Gastroesophageal sphincter (tissue), 4 donors: Measurements from ENCODE around the gene NCR3LG1. TPM values are rescaled to one million over a fixed set of nuclear protein-coding genes. Genes with fewer than 3 reads are reported as not detected.

Source experiments
- ATAC-seq: fragments of 150-250 bp; one replicate; pipeline ENCODE4 v1.9.1; 2016; ENCODE audit warnings: mild to moderate bottlenecking, moderate library complexity
- H3K27ac ChIP-seq, 4 donors: fragments of 200-600 bp; sonication (generic) in 3 of 4; 1 replicate in 3 of 4; 2 replicates in 1 of 4; pipeline ENCODE4 v1.5.1; 2016 to 2019
- H3K27me3 ChIP-seq: fragments of 200-600 bp; sonication (generic); one replicate; pipeline ENCODE4 v1.5.1; 2019
- H3K36me3 ChIP-seq, 2 donors: fragments of 200-600 bp; sonication (generic); one replicate each; pipeline ENCODE4 v1.5.1; 2019; ENCODE audit warnings: control low read depth in 1 of 2
- H3K4me1 ChIP-seq, 3 donors: fragments of 200-600 bp; sonication (generic); 1 replicate in 2 of 3; 2 replicates in 1 of 3; pipeline ENCODE4 v1.5.1; 2016 to 2019; ENCODE audit warnings: control low read depth in 2 of 3
- H3K4me3 ChIP-seq, 2 donors: fragments of 200-600 bp; sonication (generic); one replicate each; pipeline ENCODE4 v1.5.1; 2019; ENCODE audit warnings: mild to moderate bottlenecking in 1 of 2, moderate library complexity in 1 of 2
- H3K9me3 ChIP-seq, 3 donors: fragments of 200-600 bp; sonication (generic); one replicate each; pipeline ENCODE4 v1.5.1; 2017 to 2019; ENCODE audit warnings: control low read depth in 2 of 3
- CTCF ChIP-seq, 4 experiments: fragments of 200-600 bp in 2 of 4; fragments of 450-650 bp in 2 of 4; sonication (generic) in 1 of 4; IDR thresholded peaks; one replicate each; pipeline ENCODE4 v1.5.1; 2017 to 2019; ENCODE audit warnings: antibody characterized with exemption in 4 of 4, mild to moderate bottlenecking in 2 of 4, moderate library complexity in 2 of 4
- EP300 ChIP-seq: sonication (generic); formaldehyde crosslinking; IDR thresholded peaks from one replicate; pipeline ENCODE4 v1.6.1; 2017; ENCODE audit warnings: antibody characterized with exemption, mild to moderate bottlenecking
- POLR2A ChIP-seq, 2 donors: fragments of 450-650 bp; IDR thresholded peaks; one replicate each; pipeline ENCODE4 v1.6.1; 2017; ENCODE audit warnings: antibody characterized with exemption in 2 of 2, mild to moderate bottlenecking in 2 of 2, moderate library complexity in 1 of 2
- POLR2AphosphoS5 ChIP-seq: sonication (generic); formaldehyde crosslinking; IDR thresholded peaks from one replicate; pipeline ENCODE4 v1.6.1; 2017; ENCODE audit warnings: antibody characterized with exemption
- WGBS, 2 donors: methylation state at CpG; one replicate each; pipeline ENCODE4 v1.1.5; 2018; ENCODE audit warnings: low coverage in 1 of 2; 5-methylcytosine and 5-hydroxymethylcytosine counted together
- total RNA-seq, 4 donors: library from RNA; depleted of rRNA; stranded (reverse); fragments of >200 nt; gene quantifications; one replicate each; pipeline ENCODE4 v1.1.0, GENCODE V29; 2016

NCR3LG1 gene
- total RNA-seq, 4 donors from 2014 or later: 2.7 to 4.7 (median 3.9) TPM

GRCh38 chr11:17389211-17389956, 37.8 kb downstream of the NCR3LG1 start:
- peak in 3 of 4 experiments; percentile 53 to 90 (median 57) for TF ChIP-seq CTCF (IDR thresholded peaks at IDR 0.05)
- no peak for TF ChIP-seq POLR2A (IDR thresholded peaks at IDR 0.05)
- peaks cover 0 to 35% (median 10%) of the 10 kb centered on the region in 3 donors for H3K4me1 ChIP-seq
- no peaks in the 10 kb centered on the region for H3K27me3 ChIP-seq
- 18 to 25% methylated on average over 3 to 5 of the region's 55 CpGs for WGBS, 2 donors
- no peaks in the 10 kb centered on the region for H3K9me3 ChIP-seq
- peak overlapping the region in 3 of 4 donors; percentile 59 to 72 (median 63) for H3K27ac ChIP-seq
- H3K36me3 ChIP-seq: no peaks in the 10 kb centered on the region
- ATAC-seq: peak; percentile 78
- H3K4me3 ChIP-seq: peak overlapping the region; percentile 50 to 62

GRCh38 chr11:17389957-17390649, 38.5 kb downstream of the NCR3LG1 start:
- TF ChIP-seq POLR2A (IDR thresholded peaks at IDR 0.05) (no peak), POLR2AphosphoS5 (no peak), EP300 (no peak), CTCF (IDR thresholded peaks at IDR 0.05) (no peak)
- Histone ChIP-seq H3K4me1 (peaks cover 0 to 35% (median 10%) of the 10 kb centered on the region in 3 donors), H3K9me3 (no peaks in the 10 kb centered on the region), H3K36me3 (no peaks in the 10 kb centered on the region), H3K4me3 (no peak overlapping the region), H3K27ac (no peak overlapping the region), H3K27me3 (no peaks in the 10 kb centered on the region)
- ATAC-seq: no peak
- 14 to 57% methylated on average over 2 to 5 of the region's 10 CpGs for WGBS, 2 donors

GRCh38 chr11:17391493-17392355, 40.1 kb downstream of the NCR3LG1 start:
- H3K27me3 ChIP-seq: no peaks in the 10 kb centered on the region
- no peaks in the 10 kb centered on the region for H3K9me3 ChIP-seq
- TF ChIP-seq POLR2A (IDR thresholded peaks at IDR 0.05) (no peak), CTCF (IDR thresholded peaks at IDR 0.05) (no peak), POLR2AphosphoS5 (no peak), EP300 (no peak)
- peaks cover 0 to 20% (median 6%) of the 10 kb centered on the region in 3 donors for H3K4me1 ChIP-seq
- H3K4me3 ChIP-seq: no peak overlapping the region
- H3K27ac ChIP-seq: no peak overlapping the region
- WGBS, 2 donors: 86 to 100% methylated on average over 1 to 2 of the region's 3 CpGs
- no peaks in the 10 kb centered on the region for H3K36me3 ChIP-seq
- no peak for ATAC-seq

- TF ChIP-seq CTCF (IDR thresholded peaks at IDR 0.05): no peak
- no peak for TF ChIP-seq EP300
- no peak for TF ChIP-seq POLR2AphosphoS5
- H3K9me3 ChIP-seq: no peaks in the 10 kb centered on the region
- H3K36me3 ChIP-seq: no peaks in the 10 kb centered on the region
- H3K27ac ChIP-seq: no peak overlapping the region
- no peaks in the 10 kb centered on the region for H3K27me3 ChIP-seq
- peaks cover 0 to 17% (median 6%) of the 10 kb centered on the region in 3 donors for H3K4me1 ChIP-seq
- WGBS, 2 donors: 100% methylated on average over 6 of the region's 14 CpGs; no CpG with 5 or more reads in 1 of the 2 donors
- ATAC-seq: no peak
- H3K4me3 ChIP-seq: no peak overlapping the region
Measured at GRCh38 chr11:17392872-17393271, 41.3 kb downstream of the NCR3LG1 start.
